Stimulated activated memory B cell treated with anti-CD40 and anti-IgM and Interleukin-4, amounts not matched to agents 10 μg/mL and 1 μg/mL and 100 μg/mL, for 72 hours (primary cell): ENCODE data around the gene IL6R.

Experiments used
- ATAC-seq: fragments of 150-1000 bp; cut with Tn5 transposase; 2 replicates; pipeline ENCODE4 v1.10.0; 2021
- H3K27ac Mint-ChIP-seq: one replicate; pipeline ENCODE4 v1.8.0; 2022; ENCODE audit warnings: mild to moderate bottlenecking, mixed read lengths
- H3K27me3 Mint-ChIP-seq: one replicate; pipeline ENCODE4 v1.8.0; 2022; ENCODE audit warnings: mixed read lengths
- H3K36me3 Mint-ChIP-seq: one replicate; pipeline ENCODE4 v1.8.0; 2022; ENCODE audit warnings: mixed read lengths
- H3K4me1 Mint-ChIP-seq: one replicate; pipeline ENCODE4 v1.8.0; 2022; ENCODE audit warnings: mixed read lengths
- H3K4me3 Mint-ChIP-seq: one replicate; pipeline ENCODE4 v1.8.0; 2022; ENCODE audit warnings: mild to moderate bottlenecking, moderate library complexity, mixed read lengths
- H3K9me3 Mint-ChIP-seq: one replicate; pipeline ENCODE4 v1.8.0; 2022; ENCODE audit warnings: mixed read lengths

Gene IL6R

GRCh38 chr1:154429118-154429517 lies 24.0 kb downstream of the IL6R start:
- Mint-ChIP-seq H3K36me3 (peaks cover 9% of the 10 kb centered on the region), H3K9me3 (no peaks in the 10 kb centered on the region), H3K4me3 (no peak overlapping the region), H3K4me1 (peaks cover 16% of the 10 kb centered on the region), H3K27ac (no peak overlapping the region), H3K27me3 (no peaks in the 10 kb centered on the region)
- ATAC-seq: no peak

- Mint-ChIP-seq H3K4me3 (no peak overlapping the region), H3K27ac (no peak overlapping the region), H3K36me3 (peaks cover 17% of the 10 kb centered on the region), H3K4me1 (peaks cover 16% of the 10 kb centered on the region), H3K27me3 (no peaks in the 10 kb centered on the region), H3K9me3 (no peaks in the 10 kb centered on the region)
- ATAC-seq: no peak
These were observed 24.9 kb downstream of the IL6R start for GRCh38 chr1:154429841-154430611.

GRCh38 chr1:154430903-154431302 lies 25.8 kb downstream of the IL6R start:
- Mint-ChIP-seq H3K27ac (no peak overlapping the region), H3K27me3 (no peaks in the 10 kb centered on the region), H3K36me3 (peaks cover 18% of the 10 kb centered on the region), H3K4me1 (peaks cover 13% of the 10 kb centered on the region), H3K9me3 (no peaks in the 10 kb centered on the region), H3K4me3 (no peak overlapping the region)
- no peak for ATAC-seq

GRCh38 chr1:154431586-154432373 lies 26.6 kb downstream of the IL6R start:
- H3K27ac Mint-ChIP-seq: no peak overlapping the region
- no peak overlapping the region for H3K4me3 Mint-ChIP-seq
- peaks cover 8% of the 10 kb centered on the region for H3K4me1 Mint-ChIP-seq
- H3K9me3 Mint-ChIP-seq: no peaks in the 10 kb centered on the region
- no peaks in the 10 kb centered on the region for H3K27me3 Mint-ChIP-seq
- H3K36me3 Mint-ChIP-seq: peaks cover 23% of the 10 kb centered on the region
- ATAC-seq: no peak

- Mint-ChIP-seq H3K27me3 (no peaks in the 10 kb centered on the region), H3K4me1 (peaks cover 8% of the 10 kb centered on the region), H3K4me3 (no peak overlapping the region), H3K27ac (no peak overlapping the region), H3K9me3 (no peaks in the 10 kb centered on the region), H3K36me3 (peaks cover 23% of the 10 kb centered on the region)
- ATAC-seq: no peak
These were observed 28.1 kb downstream of the IL6R start for GRCh38 chr1:154433161-154433764.

GRCh38 chr1:154434346-154435085 lies 29.4 kb downstream of the IL6R start:
- H3K4me1 Mint-ChIP-seq: peaks cover 17% of the 10 kb centered on the region
- no peaks in the 10 kb centered on the region for H3K27me3 Mint-ChIP-seq
- no peak overlapping the region for H3K27ac Mint-ChIP-seq
- H3K9me3 Mint-ChIP-seq: no peaks in the 10 kb centered on the region
- H3K36me3 Mint-ChIP-seq: peaks cover 23% of the 10 kb centered on the region
- no peak overlapping the region for H3K4me3 Mint-ChIP-seq
- ATAC-seq: no peak

DNA sequence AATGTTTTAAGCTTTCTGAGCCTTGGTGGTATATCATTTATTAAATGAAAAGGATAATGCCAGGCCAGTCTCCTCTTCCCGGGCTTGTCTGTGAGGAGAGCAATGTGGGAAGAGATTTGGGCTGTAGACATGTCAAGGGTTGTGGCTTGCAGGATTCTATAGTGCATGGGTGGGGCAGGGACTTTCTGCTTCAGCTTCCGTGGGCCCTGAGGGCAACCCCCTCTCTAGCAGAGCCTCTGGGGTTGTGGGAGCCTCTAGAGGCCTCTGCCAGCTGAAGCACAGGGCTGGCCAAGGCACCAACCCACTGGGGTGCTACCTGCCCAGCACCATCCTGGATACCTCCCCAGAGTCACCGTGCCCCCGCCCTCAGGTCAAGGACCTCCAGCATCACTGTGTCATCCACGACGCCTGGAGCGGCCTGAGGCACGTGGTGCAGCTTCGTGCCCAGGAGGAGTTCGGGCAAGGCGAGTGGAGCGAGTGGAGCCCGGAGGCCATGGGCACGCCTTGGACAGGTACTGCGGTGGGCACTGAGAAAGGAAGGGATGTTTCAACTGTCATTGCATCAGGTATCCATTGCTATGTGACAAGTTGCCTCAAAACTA lies 30.6 kb downstream of the IL6R start:
- no peaks in the 10 kb centered on the region for H3K9me3 Mint-ChIP-seq
- no peaks in the 10 kb centered on the region for H3K27me3 Mint-ChIP-seq
- H3K4me1 Mint-ChIP-seq: peaks cover 23% of the 10 kb centered on the region
- no peak overlapping the region for H3K4me3 Mint-ChIP-seq
- no peak overlapping the region for H3K27ac Mint-ChIP-seq
- no peak for ATAC-seq
- peaks cover 16% of the 10 kb centered on the region for H3K36me3 Mint-ChIP-seq

GRCh38 chr1:154436433-154436832 lies 31.3 kb downstream of the IL6R start:
- Mint-ChIP-seq H3K27ac (no peak overlapping the region), H3K4me3 (no peak overlapping the region), H3K27me3 (no peaks in the 10 kb centered on the region), H3K4me1 (peaks cover 28% of the 10 kb centered on the region), H3K9me3 (no peaks in the 10 kb centered on the region), H3K36me3 (peaks cover 14% of the 10 kb centered on the region)
- no peak for ATAC-seq

GRCh38 chr1:154440036-154440804 lies 35.1 kb downstream of the IL6R start:
- peak; percentile 69 for ATAC-seq
- H3K27ac Mint-ChIP-seq: peak overlapping the region; percentile 88
- H3K9me3 Mint-ChIP-seq: no peaks in the 10 kb centered on the region
- peaks cover 41% of the 10 kb centered on the region for H3K4me1 Mint-ChIP-seq
- H3K27me3 Mint-ChIP-seq: no peaks in the 10 kb centered on the region
- peaks cover 19% of the 10 kb centered on the region for H3K36me3 Mint-ChIP-seq
- peak overlapping the region; percentile 40 for H3K4me3 Mint-ChIP-seq

DNA sequence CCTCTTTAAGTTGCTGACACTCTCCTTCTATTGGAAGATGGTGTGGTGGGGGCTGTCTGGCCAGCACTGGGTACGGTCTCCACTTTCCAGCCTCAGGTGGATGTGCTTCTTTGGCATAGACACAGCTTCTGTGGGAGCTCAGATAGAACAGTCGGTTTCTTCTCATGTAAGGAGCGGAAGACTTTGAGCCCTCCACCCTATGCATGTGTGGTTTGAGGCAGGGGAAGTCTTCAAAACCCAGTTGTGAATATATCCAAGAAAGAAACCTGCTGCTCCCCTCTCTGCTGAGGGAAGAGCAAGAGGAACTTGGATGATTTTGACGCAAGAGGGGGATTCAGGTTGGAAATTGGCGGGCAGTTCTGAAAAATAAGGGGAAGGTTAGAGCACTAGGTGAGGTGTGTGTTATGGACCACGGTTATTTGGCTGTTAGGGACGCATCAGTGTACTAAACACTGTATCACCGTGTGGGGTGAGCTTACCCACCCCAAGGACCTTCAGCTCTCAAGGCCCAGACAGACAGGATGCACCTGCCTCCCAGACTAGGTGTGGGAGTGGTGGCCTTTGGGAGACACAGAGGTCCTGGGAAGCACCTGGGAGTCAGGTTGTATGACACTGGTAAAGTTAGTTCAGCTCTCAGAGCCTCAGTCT lies 36.2 kb downstream of the IL6R start:
- Mint-ChIP-seq H3K4me1 (peaks cover 43% of the 10 kb centered on the region), H3K27me3 (no peaks in the 10 kb centered on the region), H3K27ac (peak overlapping the region; percentile 88), H3K9me3 (no peaks in the 10 kb centered on the region), H3K36me3 (peaks cover 23% of the 10 kb centered on the region), H3K4me3 (no peak overlapping the region)
- no peak for ATAC-seq

DNA sequence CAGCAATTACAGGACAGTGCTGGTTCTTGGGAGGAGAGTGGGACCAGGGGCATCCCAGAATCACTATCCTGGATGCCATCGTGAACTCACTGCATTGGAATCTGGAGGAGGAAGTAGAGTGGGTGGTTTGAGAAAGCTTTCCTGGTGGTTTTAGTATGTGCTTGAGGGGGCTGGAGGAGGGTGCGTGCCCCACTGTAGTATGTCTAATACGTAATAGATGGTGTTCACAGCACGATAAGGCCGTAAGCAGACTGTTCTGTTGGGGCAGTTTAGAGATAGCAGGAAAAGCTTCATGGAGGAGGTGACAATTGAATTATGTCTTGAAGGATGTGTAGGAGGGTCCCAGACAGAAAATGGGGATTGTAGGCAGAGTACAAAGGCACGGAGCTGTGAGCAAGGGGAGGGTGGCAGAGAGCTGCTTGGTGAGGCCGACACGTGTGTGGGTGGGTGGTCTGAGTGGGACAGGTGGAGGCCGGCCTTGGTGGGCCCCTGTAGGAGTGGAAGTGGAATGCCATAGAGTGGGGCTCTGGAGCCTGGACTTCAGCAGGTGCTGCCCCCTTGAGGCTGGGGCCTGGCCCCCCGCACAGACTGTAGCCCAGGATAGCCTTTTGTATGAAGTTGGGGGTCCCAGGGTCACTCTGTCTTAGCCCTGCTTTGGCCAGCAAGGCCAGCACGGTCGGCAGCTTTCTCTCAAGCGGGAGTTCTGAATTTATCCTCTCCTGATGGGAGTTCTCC lies 37.0 kb downstream of the IL6R start:
- H3K9me3 Mint-ChIP-seq: no peaks in the 10 kb centered on the region
- no peak for ATAC-seq
- peaks cover 43% of the 10 kb centered on the region for H3K4me1 Mint-ChIP-seq
- H3K36me3 Mint-ChIP-seq: peaks cover 19% of the 10 kb centered on the region
- H3K4me3 Mint-ChIP-seq: no peak overlapping the region
- peak overlapping the region; percentile 88 for H3K27ac Mint-ChIP-seq
- no peaks in the 10 kb centered on the region for H3K27me3 Mint-ChIP-seq

DNA sequence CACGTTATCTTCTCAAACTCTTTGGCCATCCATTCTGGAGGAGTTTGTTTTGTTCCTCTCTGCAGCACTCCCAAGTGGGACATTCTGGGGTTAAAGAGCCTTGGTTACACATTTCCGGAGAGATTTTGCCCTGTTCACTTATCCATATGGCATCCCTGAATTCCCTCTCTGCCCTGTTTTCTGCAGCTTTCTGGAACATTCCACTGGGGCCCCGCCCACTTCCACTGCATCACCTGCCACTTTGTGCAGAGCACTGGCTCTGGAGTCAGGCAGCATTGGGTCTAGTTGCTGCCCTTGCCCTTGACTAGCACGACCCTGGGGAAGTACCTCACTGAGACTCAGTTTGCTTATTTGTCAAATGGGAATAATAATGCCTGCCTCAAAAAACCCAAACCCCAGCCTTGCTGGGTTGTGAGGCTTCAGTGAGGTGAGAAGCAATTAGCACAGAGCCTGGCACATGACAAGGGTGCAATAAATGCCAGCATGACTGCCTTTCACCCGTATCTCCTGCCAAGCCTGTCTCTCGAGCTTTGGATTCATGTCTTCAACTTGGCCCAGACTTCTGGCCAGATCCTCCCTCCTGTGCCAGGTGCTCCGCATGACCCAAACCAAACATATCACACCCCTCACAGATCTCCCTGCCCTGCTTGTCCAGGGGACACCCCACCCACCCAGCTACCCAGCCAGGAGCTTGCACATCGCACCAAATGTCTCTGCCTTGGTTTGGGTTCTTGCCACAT lies 38.3 kb downstream of the IL6R start:
- Mint-ChIP-seq H3K9me3 (no peaks in the 10 kb centered on the region), H3K27me3 (no peaks in the 10 kb centered on the region), H3K27ac (no peak overlapping the region), H3K36me3 (peaks cover 19% of the 10 kb centered on the region), H3K4me3 (no peak overlapping the region), H3K4me1 (peaks cover 43% of the 10 kb centered on the region)
- ATAC-seq: no peak

- ATAC-seq: peak; percentile 39
- H3K27me3 Mint-ChIP-seq: no peaks in the 10 kb centered on the region
- peaks cover 27% of the 10 kb centered on the region for H3K36me3 Mint-ChIP-seq
- H3K9me3 Mint-ChIP-seq: no peaks in the 10 kb centered on the region
- H3K27ac Mint-ChIP-seq: no peak overlapping the region
- no peak overlapping the region for H3K4me3 Mint-ChIP-seq
- H3K4me1 Mint-ChIP-seq: peaks cover 29% of the 10 kb centered on the region
These were observed 39.9 kb downstream of the IL6R start for GRCh38 chr1:154445040-154445472.
